ENCODE data around the gene MUC12.
"Not testable (repeated sequence)": the region's sequence is repeated elsewhere in the genome, so short reads cannot be mapped to it uniquely, and the experiment has no call there.

MUC12 gene

GRCh38 chr7:100985033-100985797, 15.8 kb downstream of the MUC12 start:
- DNase-seq (ENCODE audit: low read depth), result peak; percentile 19

GRCh38 chr7:100991631-100992030, 22.3 kb downstream of the MUC12 start:
- DNase-seq (ENCODE audit: low read depth), result no peak

GRCh38 chr7:100992280-100992679, 22.9 kb downstream of the MUC12 start:
- DNase-seq (ENCODE audit: low read depth), result not testable (repeated sequence)

- not testable (repeated sequence) for DNase-seq (ENCODE audit: low read depth)
Observed at GRCh38 chr7:100994671-100995070, 25.3 kb downstream of the MUC12 start.

- not testable (repeated sequence) for DNase-seq (ENCODE audit: low read depth)
Observed at GRCh38 chr7:100998530-100998929, 29.2 kb downstream of the MUC12 start.

GRCh38 chr7:100999334-100999733, 30.0 kb downstream of the MUC12 start:
- DNase-seq (ENCODE audit: low read depth), result not testable (repeated sequence)

- not testable (repeated sequence) for DNase-seq (ENCODE audit: low read depth)
Observed at GRCh38 chr7:101000025-101000424, 30.7 kb downstream of the MUC12 start.

GRCh38 chr7:101002333-101002732, 33.0 kb downstream of the MUC12 start:
- not testable (repeated sequence) for DNase-seq (ENCODE audit: low read depth)

GRCh38 chr7:101007361-101007760, 38.0 kb downstream of the MUC12 start:
- not testable (repeated sequence) for DNase-seq (ENCODE audit: low read depth)

- DNase-seq (ENCODE audit: low read depth), result no peak
Observed at GRCh38 chr7:101009629-101010028, 40.3 kb downstream of the MUC12 start.

GRCh38 chr7:101012931-101013330, 43.6 kb downstream of the MUC12 start:
- DNase-seq (ENCODE audit: low read depth), result no peak

- DNase-seq (ENCODE audit: low read depth), result no peak
Observed at GRCh38 chr7:101015626-101016025, 46.3 kb downstream of the MUC12 start.

- DNase-seq (ENCODE audit: low read depth), result peak; percentile 89
Observed at GRCh38 chr7:101017064-101017777, 47.9 kb downstream of the MUC12 start.

- DNase-seq (ENCODE audit: low read depth), result no peak
Observed at GRCh38 chr7:101018271-101019167, 49.2 kb downstream of the MUC12 start.

GRCh38 chr7:101020444-101020843, 51.1 kb downstream of the MUC12 start:
- no peak for DNase-seq (ENCODE audit: low read depth)

GRCh38 chr7:101021703-101022102, 52.3 kb downstream of the MUC12 start:
- DNase-seq (ENCODE audit: low read depth), result no peak

GRCh38 chr7:101023839-101024238, 54.5 kb downstream of the MUC12 start:
- no peak for DNase-seq (ENCODE audit: low read depth)

- no peak for DNase-seq (ENCODE audit: low read depth)
Observed at GRCh38 chr7:101031082-101031481, 61.7 kb downstream of the MUC12 start.

GRCh38 chr7:101035941-101036340, 66.6 kb downstream of the MUC12 start:
- no peak for DNase-seq (ENCODE audit: low read depth)

GRCh38 chr7:101041283-101041682, 71.9 kb downstream of the MUC12 start:
- DNase-seq (ENCODE audit: low read depth), result not testable (repeated sequence)

GRCh38 chr7:101058355-101058754, 89.0 kb downstream of the MUC12 start:
- peak; percentile 64 for DNase-seq (ENCODE audit: low read depth)

- no peak for DNase-seq (ENCODE audit: low read depth)
Observed at GRCh38 chr7:101059620-101059942, 90.2 kb downstream of the MUC12 start.

All from amniotic epithelial cell (primary cell).